ENCODE results near the gene GPR84.

DNA sequence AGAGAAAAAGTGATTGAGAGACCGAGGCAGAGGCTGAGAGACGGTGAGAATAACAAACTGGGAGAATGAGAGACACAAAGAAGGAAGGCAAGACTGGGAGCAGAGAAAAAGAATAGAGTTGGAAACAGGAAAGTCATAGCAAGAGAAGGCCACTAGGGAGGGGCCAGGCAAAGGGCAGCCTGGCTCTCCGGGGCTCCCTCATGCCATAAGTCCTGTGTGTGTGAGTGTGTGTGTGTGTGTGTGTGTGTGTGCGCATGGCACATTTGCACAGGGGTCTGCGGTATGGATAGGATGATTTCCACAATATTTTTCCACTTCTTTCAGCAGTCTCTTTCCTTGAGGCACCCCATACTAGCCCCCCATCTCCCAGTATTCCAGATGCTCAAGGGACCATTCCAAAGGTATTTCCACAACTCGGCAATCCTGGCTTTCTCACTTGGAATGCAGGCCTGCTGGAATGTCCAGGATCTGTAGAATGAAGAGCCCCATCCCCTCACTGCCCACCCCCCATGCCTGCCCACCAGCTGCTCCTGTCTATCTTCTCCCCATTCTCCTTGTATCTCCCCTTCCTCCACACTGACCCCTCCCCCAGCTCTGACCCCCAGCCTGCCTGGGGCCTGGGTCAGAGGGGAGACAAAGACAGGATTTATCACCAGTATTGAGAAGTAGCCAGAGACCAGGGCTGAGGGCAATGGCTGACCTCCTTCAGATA lies 9.0 kb downstream of the GPR84 start:
- no peak for TF ChIP-seq HDAC6 (IDR thresholded peaks at IDR 0.05; ENCODE audit: low read depth, low read length)
- no peak for TF ChIP-seq EZH2 (IDR thresholded peaks at IDR 0.05; ENCODE audit: low read depth, low read length, severe bottlenecking)
- peak in 1 of 2 experiments; percentile 24; a peak in 1 of 3 replicates for TF ChIP-seq POLR2A (IDR thresholded peaks at IDR 0.05; ENCODE audit: control extremely low read depth in 1 of 2, low read depth in 2 of 2, low read length in 2 of 2)

Measured in H1 (cell line).